Thymus (tissue), 11 donors: ENCODE results near the gene DOCK11. TPM values are rescaled to one million over a fixed set of nuclear protein-coding genes. Genes with fewer than 3 reads are reported as not detected.
"Not testable (repeated sequence)": the region's sequence is repeated elsewhere in the genome, so short reads cannot be mapped to it uniquely, and the experiment has no call there.

Source experiments
- DNase-seq, 9 donors: peaks; one replicate each; pipeline ENCODE4 v3.0.0-alpha.2; 2013; ENCODE audit warnings: low spot score in 9 of 9, low read depth in 6 of 9, missing footprints in 1 of 9
- H3K27ac ChIP-seq, 2 donors: one replicate each; pipeline ENCODE4 v1.5.1; 2013; ENCODE audit warnings: control low read depth in 1 of 2, low read depth in 1 of 2, low read length in 1 of 2, mild to moderate bottlenecking in 1 of 2, moderate library complexity in 1 of 2
- H3K27me3 ChIP-seq, 2 donors: one replicate each; pipeline ENCODE4 v1.5.1; 2013; ENCODE audit warnings: low read length in 1 of 2; ENCODE audit not compliant: control insufficient read depth in 2 of 2, insufficient read depth in 1 of 2
- H3K36me3 ChIP-seq, 2 donors: one replicate each; pipeline ENCODE4 v1.5.1; 2013; ENCODE audit warnings: low read length in 1 of 2, mild to moderate bottlenecking in 1 of 2, moderate library complexity in 1 of 2; ENCODE audit not compliant: control insufficient read depth in 2 of 2, insufficient read depth in 2 of 2
- H3K4me1 ChIP-seq, 2 donors: one replicate each; pipeline ENCODE4 v1.5.1; 2013; ENCODE audit warnings: low read length in 2 of 2; ENCODE audit not compliant: control insufficient read depth in 2 of 2, insufficient read depth in 2 of 2
- H3K4me3 ChIP-seq, 2 donors: one replicate each; pipeline ENCODE4 v1.5.1; 2013; ENCODE audit warnings: low read length in 2 of 2, control low read depth in 1 of 2, mild to moderate bottlenecking in 1 of 2
- H3K9me3 ChIP-seq, 2 donors: one replicate each; pipeline ENCODE4 v1.5.1; 2013; ENCODE audit warnings: low read length in 1 of 2, mild to moderate bottlenecking in 1 of 2; ENCODE audit not compliant: control insufficient read depth in 2 of 2, insufficient read depth in 1 of 2
- WGBS: extraction: QIAGEN DNeasy Blood & Tissue Kit; methylation state at CpG from one replicate; pipeline ENCODE4 v1.1.7; 2013; 5-methylcytosine and 5-hydroxymethylcytosine counted together
- polyA plus RNA-seq: library from polyadenylated mRNA; stranded (reverse); fragments of 200-250 nt; gene quantifications from one replicate; pipeline ENCODE4 v1.2.3, GENCODE V29; 2013
- total RNA-seq: library from RNA; stranded (reverse); fragments of 120-200 nt; gene quantifications from one replicate; pipeline ENCODE4 v1.2.4, GENCODE V29; 2013
- donor health status: healthy.

Gene DOCK11
- total and polyA plus RNA-seq, 2 donors = 47.8 to 49.9 TPM

DNA sequence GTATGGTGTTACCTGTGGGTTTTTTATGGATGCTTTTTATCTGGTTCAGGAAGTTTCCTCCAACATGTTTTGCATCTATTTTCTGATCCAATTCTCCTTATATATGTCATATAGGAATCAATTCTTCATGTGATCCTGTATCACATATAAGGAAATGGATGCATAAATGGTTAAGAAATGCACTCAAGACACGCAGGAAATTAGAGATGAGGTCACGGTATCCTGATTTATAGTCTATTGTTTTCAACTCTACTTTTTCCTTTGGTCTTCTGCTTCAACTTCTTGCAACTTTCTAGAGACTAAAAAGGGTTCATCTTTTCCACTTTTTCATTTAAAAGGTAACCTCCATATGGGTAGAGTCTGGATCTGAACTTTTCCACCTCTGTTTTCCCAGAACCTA lies 198.2 kb downstream of the DOCK11 start:
- Histone ChIP-seq H3K27me3 (no peaks in the 10 kb centered on the region), H3K4me3 (no peak overlapping the region), H3K9me3 (no peaks in the 10 kb centered on the region), H3K27ac (no peak overlapping the region), H3K36me3 (no peaks in the 10 kb centered on the region), H3K4me1 (no peaks in the 10 kb centered on the region)
- no peak for DNase-seq
- 92% methylated on average over 2 of the region's 2 CpGs for WGBS

DNA sequence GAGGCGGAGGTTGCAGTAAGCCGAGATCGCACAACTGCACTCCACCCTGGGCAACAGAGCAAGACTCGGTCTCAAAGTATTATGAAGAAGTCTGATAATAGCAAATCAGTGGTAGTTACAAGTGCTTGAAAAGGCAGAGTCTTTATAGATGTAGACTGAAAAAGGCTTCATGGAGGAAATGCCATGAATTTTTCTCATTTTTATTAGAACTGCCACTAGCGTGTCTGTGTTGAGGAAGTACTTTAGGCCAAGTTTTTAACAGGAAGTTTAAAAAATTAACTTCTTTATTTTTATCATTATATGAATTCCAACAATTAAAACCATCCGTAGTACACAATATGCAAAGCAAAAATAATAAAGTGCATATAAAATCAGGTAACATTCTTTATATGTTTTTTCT lies 199.0 kb downstream of the DOCK11 start:
- no peak overlapping the region for H3K27ac ChIP-seq

GRCh38 chrX:118698516-118699170 lies 203.0 kb downstream of the DOCK11 start:
- no peak overlapping the region for H3K4me3 ChIP-seq
- no peaks in the 10 kb centered on the region for H3K27me3 ChIP-seq
- H3K36me3 ChIP-seq = no peaks in the 10 kb centered on the region
- no peaks in the 10 kb centered on the region for H3K9me3 ChIP-seq
- H3K4me1 ChIP-seq = no peaks in the 10 kb centered on the region
- H3K27ac ChIP-seq = no peak overlapping the region
- DNase-seq = no peak
- 59% methylated on average over 5 of the region's 5 CpGs for WGBS

More for the DNA sequence above, 199.0 kb downstream of the DOCK11 start:
- H3K9me3 ChIP-seq = no peaks in the 10 kb centered on the region
- WGBS = 93% methylated on average over 6 of the region's 6 CpGs
- no peaks in the 10 kb centered on the region for H3K27me3 ChIP-seq
- H3K4me3 ChIP-seq = no peak overlapping the region
- H3K4me1 ChIP-seq = no peaks in the 10 kb centered on the region
- no peak for DNase-seq
- H3K36me3 ChIP-seq = no peaks in the 10 kb centered on the region

GRCh38 chrX:118702741-118703140 lies 207.1 kb downstream of the DOCK11 start:
- Histone ChIP-seq H3K27ac (no peak overlapping the region), H3K27me3 (no peaks in the 10 kb centered on the region), H3K36me3 (no peaks in the 10 kb centered on the region), H3K4me3 (no peak overlapping the region), H3K9me3 (no peaks in the 10 kb centered on the region), H3K4me1 (no peaks in the 10 kb centered on the region)
- 94% methylated on average over 5 of the region's 5 CpGs for WGBS
- no peak for DNase-seq

- no peaks in the 10 kb centered on the region for H3K27me3 ChIP-seq
- no peaks in the 10 kb centered on the region for H3K36me3 ChIP-seq
- H3K9me3 ChIP-seq = no peaks in the 10 kb centered on the region
- no peak for DNase-seq
- H3K4me1 ChIP-seq = no peaks in the 10 kb centered on the region
- WGBS = 99% methylated on average over 4 of the region's 4 CpGs
- H3K27ac ChIP-seq = no peak overlapping the region
- no peak overlapping the region for H3K4me3 ChIP-seq
These were observed 211.1 kb downstream of the DOCK11 start for GRCh38 chrX:118706681-118707080.

GRCh38 chrX:118714521-118714920 lies 218.9 kb downstream of the DOCK11 start:
- Histone ChIP-seq H3K36me3 (no peaks in the 10 kb centered on the region), H3K4me1 (no peaks in the 10 kb centered on the region), H3K27ac (no peak overlapping the region), H3K27me3 (no peaks in the 10 kb centered on the region), H3K9me3 (no peaks in the 10 kb centered on the region), H3K4me3 (no peak overlapping the region)
- 97% methylated on average over 1 of the region's 1 CpG for WGBS
- no peak for DNase-seq

DNA sequence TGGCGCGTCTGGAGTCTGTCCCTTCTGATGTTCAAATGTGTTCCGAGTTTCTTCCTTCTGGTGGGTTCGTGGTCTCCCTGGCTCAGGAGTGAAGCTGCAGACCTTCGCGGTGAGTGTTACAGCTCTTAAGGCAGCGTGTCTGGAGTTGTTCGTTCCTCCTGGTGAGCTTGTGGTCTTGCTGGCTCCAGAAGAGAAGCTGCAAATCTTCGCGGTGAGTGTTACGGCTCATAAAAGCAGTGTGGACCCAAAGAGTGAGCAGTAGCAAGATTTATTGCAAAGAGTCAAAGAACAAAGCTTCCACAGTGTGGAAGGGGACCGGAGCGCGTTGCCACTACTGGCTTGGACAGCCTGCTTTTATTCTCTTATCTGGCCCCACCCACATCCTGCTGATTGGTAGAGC lies 220.3 kb downstream of the DOCK11 start:
- not testable (repeated sequence) for H3K27me3 ChIP-seq, DNase-seq, H3K36me3 ChIP-seq, H3K9me3 ChIP-seq, H3K4me3 ChIP-seq, H3K27ac ChIP-seq, H3K4me1 ChIP-seq
- 60% methylated on average over 14 of the region's 14 CpGs for WGBS

DNA sequence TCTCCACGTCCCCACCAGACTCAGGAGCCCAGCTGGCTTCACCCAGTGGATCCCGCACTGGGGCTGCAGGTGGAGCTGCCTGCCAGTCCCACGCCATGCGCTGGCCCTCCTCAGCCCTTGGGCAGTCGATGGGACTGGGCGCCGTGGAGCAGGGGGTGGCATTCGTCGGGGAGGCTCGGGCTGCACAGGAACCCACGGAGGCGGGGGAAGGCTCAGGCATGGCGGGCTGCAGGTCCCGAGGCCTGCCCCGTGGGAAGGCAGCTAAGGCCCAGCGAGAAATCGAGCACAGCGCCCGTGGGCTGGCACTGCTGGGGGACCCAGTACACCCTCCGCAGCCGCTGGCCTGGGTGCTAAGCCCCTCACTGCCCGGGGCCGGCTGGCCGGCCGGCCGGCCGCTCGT lies 221.2 kb downstream of the DOCK11 start:
- H3K4me1 ChIP-seq, H3K27me3 ChIP-seq, H3K4me3 ChIP-seq, DNase-seq, H3K36me3 ChIP-seq, H3K9me3 ChIP-seq, H3K27ac ChIP-seq: not testable (repeated sequence)
- 94% methylated on average over 27 of the region's 28 CpGs for WGBS

GRCh38 chrX:118717678-118718391 lies 222.2 kb downstream of the DOCK11 start:
- H3K4me3 ChIP-seq = no peak overlapping the region
- no peaks in the 10 kb centered on the region for H3K36me3 ChIP-seq
- no peak overlapping the region for H3K27ac ChIP-seq
- H3K4me1 ChIP-seq = no peaks in the 10 kb centered on the region
- no peaks in the 10 kb centered on the region for H3K27me3 ChIP-seq
- no peak for DNase-seq
- no peaks in the 10 kb centered on the region for H3K9me3 ChIP-seq
- WGBS = 87% methylated on average over 13 of the region's 13 CpGs
